SJCRH30 (cell line): ENCODE data around the gene INAFM1. TPM values are rescaled to one million over a fixed set of nuclear protein-coding genes. Genes with fewer than 3 reads are reported as not detected.
A peak's percentile ranks its signal among the peaks of the same experiment; 100 is the strongest.

Experiments used
- DNase-seq, 2 experiments: peaks; one replicate each; pipeline ENCODE4 v3.0.0-alpha.2; 2015 to 2020
- H3K27ac ChIP-seq: fragments of 250-450 bp; sonication (Bioruptor Pico); 2 replicates; pipeline ENCODE4 v1.5.1; 2020; ENCODE audit warnings: mild to moderate bottlenecking, moderate library complexity
- H3K27me3 ChIP-seq: fragments of 250-450 bp; sonication (Bioruptor Pico); 2 replicates; pipeline ENCODE4 v1.5.1; 2020; ENCODE audit warnings: mild to moderate bottlenecking, moderate library complexity
- H3K36me3 ChIP-seq: fragments of 250-450 bp; sonication (Bioruptor Pico); 2 replicates; pipeline ENCODE4 v1.5.1; 2020; ENCODE audit warnings: mild to moderate bottlenecking, moderate library complexity
- H3K4me1 ChIP-seq: fragments of 250-450 bp; sonication (Bioruptor Pico); 2 replicates; pipeline ENCODE4 v1.5.1; 2020; ENCODE audit warnings: mild to moderate bottlenecking, moderate library complexity
- H3K4me3 ChIP-seq: fragments of 250-450 bp; sonication (Bioruptor Pico); 2 replicates; pipeline ENCODE4 v1.5.1; 2020; ENCODE audit warnings: mild to moderate bottlenecking, moderate library complexity
- H3K9me3 ChIP-seq: fragments of 250-450 bp; sonication (Bioruptor Pico); replicated peaks from 2 replicates; pipeline ENCODE4 v1.5.1; 2020; ENCODE audit warnings: mild to moderate bottlenecking, moderate library complexity
- total RNA-seq: library from RNA; depleted of rRNA; stranded (reverse); fragments of >200 nt; shearing (Covaris generic); gene quantifications from 2 replicates; pipeline ENCODE4 v1.2.3, GENCODE V29; 2014

Gene INAFM1
- total RNA-seq, 1 experiment from 2014 or later = 2.4 TPM

DNA sequence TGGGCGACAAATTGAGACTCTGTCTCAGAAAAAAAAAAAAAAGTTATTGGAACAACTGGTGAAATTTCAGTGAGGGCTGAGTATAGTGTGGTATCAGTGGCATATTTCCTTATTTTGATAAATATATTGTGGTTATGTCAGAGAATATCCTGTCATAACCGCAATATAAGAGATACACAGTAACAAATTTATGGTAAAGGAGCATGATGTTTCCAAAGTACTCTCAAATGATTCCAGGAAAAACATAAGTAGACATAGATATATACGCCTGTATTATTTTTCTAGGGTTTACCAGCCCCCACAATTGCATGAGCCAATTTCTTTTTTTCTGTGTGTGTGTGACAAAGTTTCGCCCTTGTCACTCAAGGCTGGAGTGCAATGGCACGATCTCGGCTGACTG lies 29.3 kb downstream of the INAFM1 start:
- H3K36me3 ChIP-seq = no peaks in the 10 kb centered on the region
- H3K4me1 ChIP-seq = peaks cover 2% of the 10 kb centered on the region; the same call in 1 of the 2 replicates
- no peak overlapping the region for H3K4me3 ChIP-seq
- no peak for DNase-seq
- H3K9me3 ChIP-seq = no peaks in the 10 kb centered on the region
- H3K27ac ChIP-seq = no peak overlapping the region
- no peaks in the 10 kb centered on the region for H3K27me3 ChIP-seq

DNA sequence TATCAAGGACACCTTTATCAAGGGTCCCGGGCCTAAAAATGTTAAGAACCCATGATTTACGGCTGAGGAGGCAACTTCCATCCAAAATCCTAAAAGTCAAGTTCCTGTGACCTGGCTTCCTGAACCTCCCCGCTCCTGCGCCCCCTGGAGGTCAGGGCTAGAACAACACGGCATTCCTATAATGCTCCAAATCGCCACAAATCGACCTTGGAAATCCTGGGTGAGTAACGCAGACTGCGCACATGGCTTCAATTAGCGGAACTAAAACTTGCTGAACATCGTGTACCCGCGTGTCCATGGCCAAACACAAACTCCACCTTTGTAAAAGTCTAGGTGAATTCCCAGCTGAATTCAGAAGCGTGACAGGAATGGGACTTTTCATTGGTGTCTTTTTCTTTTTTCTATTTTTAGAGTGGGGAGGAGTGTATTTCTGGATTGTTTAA lies 30.6 kb downstream of the INAFM1 start:
- Histone ChIP-seq H3K27me3 (no peaks in the 10 kb centered on the region), H3K9me3 (no peaks in the 10 kb centered on the region), H3K4me1 (peaks cover 4% of the 10 kb centered on the region; the same call in 1 of the 2 replicates), H3K27ac (no peak overlapping the region), H3K36me3 (no peaks in the 10 kb centered on the region), H3K4me3 (no peak overlapping the region)
- DNase-seq = peak; percentile 61 to 85

DNA sequence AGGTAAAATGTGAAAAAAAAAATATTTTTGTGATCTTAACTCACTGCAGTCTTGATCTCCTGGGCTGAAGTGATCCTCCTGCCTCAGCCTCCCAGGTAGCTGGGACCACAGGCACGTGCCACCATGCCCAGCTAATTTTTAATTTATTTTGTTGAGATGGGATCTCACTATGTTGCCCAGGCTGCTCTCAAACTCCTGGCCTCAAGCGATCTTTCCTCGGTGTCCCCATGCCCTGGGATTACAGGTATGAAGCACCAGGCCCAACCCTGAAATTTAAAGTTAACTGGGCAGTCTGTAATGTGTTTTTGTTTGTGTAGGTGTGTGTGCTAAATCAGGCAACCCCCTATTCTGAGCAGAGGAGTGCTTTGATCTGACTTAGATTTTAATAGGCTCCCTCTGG lies 31.6 kb downstream of the INAFM1 start:
- H3K27ac ChIP-seq = no peak overlapping the region
- no peak overlapping the region for H3K4me3 ChIP-seq
- no peaks in the 10 kb centered on the region for H3K27me3 ChIP-seq
- peaks cover 4% of the 10 kb centered on the region; the same call in 1 of the 2 replicates for H3K4me1 ChIP-seq
- no peaks in the 10 kb centered on the region for H3K36me3 ChIP-seq
- no peak for DNase-seq
- no peaks in the 10 kb centered on the region for H3K9me3 ChIP-seq

DNA sequence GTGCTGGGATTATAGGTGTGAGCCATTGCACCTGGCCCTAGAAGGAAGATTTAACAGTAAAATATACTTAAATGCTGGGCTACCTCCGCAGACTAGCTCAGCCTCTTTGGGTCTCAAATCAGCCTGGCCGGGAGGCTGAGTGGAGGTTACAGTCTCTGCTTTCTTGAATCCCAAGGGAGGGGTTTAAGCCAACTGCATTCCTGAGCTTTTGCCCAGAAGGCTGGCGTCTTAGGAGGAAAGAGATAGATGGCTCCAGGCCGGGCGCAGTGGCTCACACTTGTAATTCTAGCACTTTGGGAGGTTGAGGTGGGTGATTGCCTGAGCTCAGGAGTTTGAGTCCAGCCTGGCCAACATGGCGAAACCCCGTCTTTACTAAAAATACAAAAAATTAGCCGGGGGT lies 34.4 kb downstream of the INAFM1 start:
- Histone ChIP-seq H3K4me3 (no peak overlapping the region), H3K36me3 (no peaks in the 10 kb centered on the region), H3K27ac (no peak overlapping the region), H3K4me1 (peaks cover 4% of the 10 kb centered on the region; the same call in 1 of the 2 replicates), H3K27me3 (no peaks in the 10 kb centered on the region), H3K9me3 (no peaks in the 10 kb centered on the region)
- DNase-seq = no peak

DNA sequence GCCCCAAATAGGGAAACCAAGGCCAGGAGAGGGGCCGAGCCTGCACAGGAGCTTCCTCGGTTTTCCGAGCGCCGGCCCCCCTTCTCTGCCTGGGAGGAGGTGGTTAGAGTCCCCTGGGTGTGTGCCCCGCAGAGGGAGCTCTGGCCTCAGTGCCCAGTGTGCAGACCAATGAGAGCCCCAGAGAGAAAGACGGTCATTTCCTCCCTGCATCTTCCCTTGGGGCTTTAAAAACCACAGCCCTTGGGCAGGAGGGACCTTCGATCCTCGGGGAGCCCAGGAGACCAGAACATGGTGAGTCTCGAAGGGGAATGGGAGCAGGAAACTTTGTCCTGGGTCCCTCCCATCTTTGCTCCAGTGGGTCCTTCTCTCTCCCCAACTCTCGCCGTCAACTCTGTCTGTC lies 34.9 kb downstream of the INAFM1 start, which contains the start of gene C5AR1:
Gene C5AR1 (plus strand): TSS at position 254 of the 400 bp plus-strand sequence. CDS start 35 bp downstream, at position 289.
- no peaks in the 10 kb centered on the region for H3K27me3 ChIP-seq
- H3K9me3 ChIP-seq = no peaks in the 10 kb centered on the region
- H3K36me3 ChIP-seq = no peaks in the 10 kb centered on the region
- no peak within 1 kb of the TSS for H3K4me3 ChIP-seq
- no peak within 1 kb of the TSS for H3K27ac ChIP-seq
- no peak for DNase-seq
- H3K4me1 ChIP-seq = peaks cover 4% of the 10 kb centered on the region; the same call in 1 of the 2 replicates

DNA sequence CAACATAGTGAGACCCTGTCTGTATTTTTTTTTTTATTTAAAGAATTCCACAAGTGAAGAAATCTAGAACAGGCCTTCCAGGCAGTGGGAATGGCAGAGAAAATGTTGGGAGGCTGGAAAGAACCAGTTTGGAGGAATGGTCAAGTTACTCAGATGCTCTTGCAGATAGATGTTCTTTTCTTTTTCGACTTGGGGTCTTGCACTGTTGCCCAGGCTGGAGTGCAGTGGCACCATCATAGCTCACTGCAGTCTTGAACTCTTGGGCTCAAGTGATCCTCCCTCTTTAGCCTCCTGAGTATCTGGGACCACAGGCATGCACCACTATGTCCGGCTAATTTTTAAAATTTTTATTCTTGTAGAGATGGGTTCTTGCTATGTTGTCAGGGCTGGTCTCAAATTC lies 35.6 kb downstream of the INAFM1 start:
- no peaks in the 10 kb centered on the region for H3K27me3 ChIP-seq
- H3K36me3 ChIP-seq = no peaks in the 10 kb centered on the region
- no peak overlapping the region for H3K4me3 ChIP-seq
- no peak overlapping the region for H3K27ac ChIP-seq
- no peaks in the 10 kb centered on the region for H3K9me3 ChIP-seq
- peaks cover 4% of the 10 kb centered on the region; the same call in 1 of the 2 replicates for H3K4me1 ChIP-seq
- no peak for DNase-seq

DNA sequence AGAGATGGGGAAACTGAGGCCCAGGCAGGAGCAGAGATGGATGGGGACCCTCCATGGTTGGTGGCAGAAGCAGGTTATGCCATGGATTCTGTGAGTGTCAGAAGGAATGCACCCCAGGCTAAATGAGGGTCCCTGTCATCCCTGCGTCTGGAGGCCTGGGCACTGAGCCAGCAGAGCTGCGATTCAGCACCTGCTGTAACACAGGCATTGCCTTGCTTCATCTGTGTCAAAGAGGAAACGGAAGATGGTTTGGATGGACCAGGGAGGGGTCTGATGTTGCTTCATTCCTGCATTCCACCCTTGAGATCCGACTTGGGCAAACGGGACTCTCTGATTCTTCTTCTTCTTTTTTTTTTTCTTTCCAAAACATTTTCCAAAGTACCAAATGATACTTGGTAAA lies 36.1 kb downstream of the INAFM1 start:
- H3K36me3 ChIP-seq = no peaks in the 10 kb centered on the region
- no peaks in the 10 kb centered on the region for H3K9me3 ChIP-seq
- no peak overlapping the region for H3K27ac ChIP-seq
- no peaks in the 10 kb centered on the region for H3K27me3 ChIP-seq
- H3K4me3 ChIP-seq = no peak overlapping the region
- DNase-seq = peak; percentile 67 to 72
- H3K4me1 ChIP-seq = peaks cover 4% of the 10 kb centered on the region; the same call in 1 of the 2 replicates

DNA sequence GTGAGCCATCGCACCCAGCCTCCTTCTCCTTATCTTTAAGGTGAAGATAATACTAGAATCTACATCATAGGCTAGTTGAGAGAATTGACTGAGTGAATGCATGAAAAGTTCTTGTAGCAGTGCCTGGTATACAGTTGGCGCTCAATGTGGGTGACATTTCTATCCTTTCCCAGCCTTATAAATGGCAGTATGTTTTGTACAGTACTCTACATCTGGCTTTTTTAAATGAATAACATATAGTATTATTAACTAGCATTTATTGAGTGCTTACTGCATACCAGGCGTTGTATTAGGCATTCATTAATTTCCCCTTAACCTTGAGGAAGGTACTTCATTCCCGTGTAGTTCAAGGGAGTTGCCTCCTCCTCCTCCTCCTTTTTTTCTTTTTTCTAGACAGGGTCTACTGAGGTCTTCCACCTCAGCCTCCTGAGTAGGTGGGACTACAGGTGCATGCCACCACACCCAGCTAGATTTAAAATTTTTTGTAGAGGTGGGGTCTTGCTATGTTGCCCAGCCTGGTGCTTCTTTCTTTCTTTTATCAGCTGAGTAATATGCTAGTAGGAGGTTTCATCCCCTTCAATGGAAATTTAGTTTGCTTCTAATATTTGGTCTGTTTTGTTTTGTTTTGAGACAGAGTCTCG lies 37.8 kb downstream of the INAFM1 start:
- Histone ChIP-seq H3K27ac (no peak overlapping the region), H3K36me3 (no peaks in the 10 kb centered on the region), H3K4me1 (peaks cover 4% of the 10 kb centered on the region; the same call in 1 of the 2 replicates), H3K9me3 (no peaks in the 10 kb centered on the region), H3K4me3 (no peak overlapping the region), H3K27me3 (no peaks in the 10 kb centered on the region)
- no peak for DNase-seq

DNA sequence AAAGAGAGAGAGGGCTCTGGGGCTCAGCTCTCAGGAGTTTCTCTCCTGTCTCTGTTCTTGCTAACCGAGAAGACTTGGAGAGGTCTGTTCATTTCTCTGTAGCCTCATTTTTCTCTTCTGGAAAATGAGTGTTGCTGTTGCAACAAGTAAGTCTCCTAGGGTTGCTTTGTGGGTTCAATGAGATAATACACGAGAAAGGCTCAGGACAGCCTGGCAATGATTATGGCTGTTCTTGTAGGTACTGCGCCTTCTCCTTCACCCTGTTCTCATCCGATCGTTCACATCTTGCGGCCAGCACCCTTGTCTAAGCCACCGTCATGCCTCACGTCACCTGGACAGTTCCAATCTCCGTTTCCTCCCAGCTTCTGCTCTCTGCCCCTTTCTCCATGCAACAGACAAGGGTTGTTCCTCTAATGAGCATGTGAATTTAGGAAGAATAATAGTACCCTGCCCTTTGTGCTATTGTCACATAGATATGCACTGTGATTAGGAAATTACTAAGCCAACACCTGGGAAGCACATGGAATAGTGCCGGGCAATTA lies 39.1 kb downstream of the INAFM1 start:
- Histone ChIP-seq H3K9me3 (no peaks in the 10 kb centered on the region), H3K4me3 (no peak overlapping the region), H3K27me3 (no peaks in the 10 kb centered on the region), H3K4me1 (peaks cover 4% of the 10 kb centered on the region; the same call in 1 of the 2 replicates), H3K27ac (no peak overlapping the region), H3K36me3 (no peaks in the 10 kb centered on the region)
- no peak for DNase-seq

DNA sequence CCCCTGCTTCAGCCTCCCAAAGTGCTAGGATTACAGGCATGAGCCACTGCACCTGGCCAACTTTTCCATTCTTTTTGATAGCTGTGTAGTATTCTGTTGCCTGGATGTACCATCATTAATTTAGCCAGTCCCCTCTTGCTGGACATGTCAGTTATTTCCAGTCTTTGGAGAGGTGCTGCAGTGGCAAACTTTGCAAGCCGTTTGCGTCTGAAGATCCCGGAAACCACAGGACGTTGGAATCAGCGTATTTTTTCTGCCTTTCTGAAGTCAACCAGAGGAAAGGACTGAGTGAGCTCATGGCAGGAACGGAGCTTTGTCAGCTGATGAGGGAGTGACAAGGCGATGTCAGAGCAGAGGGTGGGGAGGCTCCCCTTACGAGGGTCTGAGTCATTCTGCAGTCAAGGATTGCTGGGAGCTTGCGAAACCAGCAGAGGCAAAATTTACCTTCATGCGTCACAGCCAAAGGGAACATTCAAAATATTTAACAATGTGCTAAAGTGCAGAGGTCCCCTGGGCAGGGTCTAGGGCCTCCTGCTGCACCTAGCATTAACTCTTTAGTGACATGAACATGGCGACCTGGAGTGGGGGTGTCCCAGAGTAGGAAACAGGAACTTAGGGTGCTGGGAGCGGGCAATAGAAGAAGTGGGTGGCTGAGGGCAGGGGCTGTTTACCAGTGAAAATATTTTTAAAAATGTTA lies 40.6 kb downstream of the INAFM1 start:
- no peak overlapping the region for H3K27ac ChIP-seq
- H3K36me3 ChIP-seq = no peaks in the 10 kb centered on the region
- H3K4me3 ChIP-seq = no peak overlapping the region
- DNase-seq = no peak
- H3K27me3 ChIP-seq = no peaks in the 10 kb centered on the region
- no peaks in the 10 kb centered on the region; the same call in 1 of the 2 replicates for H3K4me1 ChIP-seq
- H3K9me3 ChIP-seq = no peaks in the 10 kb centered on the region

DNA sequence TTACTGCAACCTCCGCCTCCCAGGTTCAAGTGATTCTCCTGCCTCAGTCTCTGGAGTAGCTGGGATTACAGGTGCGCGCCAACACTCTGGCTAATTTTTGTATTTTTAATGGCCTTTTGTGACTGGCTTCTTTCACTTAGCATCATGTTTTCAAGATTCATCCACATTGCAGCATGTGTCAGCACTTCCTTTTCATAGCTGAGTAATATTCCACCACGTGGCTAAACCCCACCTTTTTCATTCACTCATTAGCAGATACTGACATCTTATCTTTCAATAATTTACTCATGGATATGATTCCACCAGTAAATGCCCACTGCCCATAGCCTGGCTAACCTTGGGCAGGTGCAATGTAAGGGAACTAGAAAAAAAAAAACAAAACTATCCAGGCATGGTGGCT lies 41.8 kb downstream of the INAFM1 start:
- Histone ChIP-seq H3K9me3 (no peaks in the 10 kb centered on the region), H3K27ac (no peak overlapping the region), H3K4me3 (no peak overlapping the region), H3K27me3 (no peaks in the 10 kb centered on the region), H3K36me3 (no peaks in the 10 kb centered on the region), H3K4me1 (no peaks in the 10 kb centered on the region)
- no peak for DNase-seq

DNA sequence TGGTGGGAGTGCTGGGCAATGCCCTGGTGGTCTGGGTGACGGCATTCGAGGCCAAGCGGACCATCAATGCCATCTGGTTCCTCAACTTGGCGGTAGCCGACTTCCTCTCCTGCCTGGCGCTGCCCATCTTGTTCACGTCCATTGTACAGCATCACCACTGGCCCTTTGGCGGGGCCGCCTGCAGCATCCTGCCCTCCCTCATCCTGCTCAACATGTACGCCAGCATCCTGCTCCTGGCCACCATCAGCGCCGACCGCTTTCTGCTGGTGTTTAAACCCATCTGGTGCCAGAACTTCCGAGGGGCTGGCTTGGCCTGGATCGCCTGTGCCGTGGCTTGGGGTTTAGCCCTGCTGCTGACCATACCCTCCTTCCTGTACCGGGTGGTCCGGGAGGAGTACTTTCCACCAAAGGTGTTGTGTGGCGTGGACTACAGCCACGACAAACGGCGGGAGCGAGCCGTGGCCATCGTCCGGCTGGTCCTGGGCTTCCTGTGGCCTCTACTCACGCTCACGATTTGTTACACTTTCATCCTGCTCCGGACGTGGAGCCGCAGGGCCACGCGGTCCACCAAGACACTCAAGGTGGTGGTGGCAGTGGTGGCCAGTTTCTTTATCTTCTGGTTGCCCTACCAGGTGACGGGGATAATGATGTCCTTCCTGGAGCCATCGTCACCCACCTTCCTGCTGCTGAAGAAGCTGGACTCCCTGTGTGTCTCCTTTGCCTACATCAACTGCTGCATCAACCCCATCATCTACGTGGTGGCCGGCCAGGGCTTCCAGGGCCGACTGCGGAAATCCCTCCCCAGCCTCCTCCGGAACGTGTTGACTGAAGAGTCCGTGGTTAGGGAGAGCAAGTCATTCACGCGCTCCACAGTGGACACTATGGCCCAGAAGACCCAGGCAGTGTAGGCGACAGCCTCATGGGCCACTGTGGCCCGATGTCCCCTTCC lies 45.5 kb downstream of the INAFM1 start:
- Histone ChIP-seq H3K9me3 (no peaks in the 10 kb centered on the region), H3K36me3 (no peaks in the 10 kb centered on the region)
- DNase-seq = no peak

DNA sequence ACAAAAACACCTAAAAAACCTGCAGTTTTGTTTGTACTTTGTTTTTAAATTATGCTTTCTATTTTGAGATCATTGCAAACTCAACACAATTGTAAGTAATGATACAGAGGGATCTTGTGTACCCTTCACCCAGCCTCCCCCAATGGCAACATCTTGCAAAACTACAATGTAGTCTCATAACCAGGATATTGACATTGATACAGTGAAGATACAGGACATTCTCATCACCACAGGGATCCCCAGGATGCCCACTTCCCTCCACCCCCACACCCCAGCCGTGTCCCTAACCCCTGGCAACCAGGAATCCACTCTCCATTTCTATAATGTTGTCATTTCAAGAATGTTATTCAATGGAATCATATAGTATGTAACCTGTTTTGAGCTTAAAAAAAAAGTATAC lies 46.9 kb downstream of the INAFM1 start:
- Histone ChIP-seq H3K27me3 (no peaks in the 10 kb centered on the region), H3K36me3 (no peaks in the 10 kb centered on the region), H3K9me3 (no peaks in the 10 kb centered on the region), H3K27ac (no peak overlapping the region), H3K4me1 (no peaks in the 10 kb centered on the region), H3K4me3 (no peak overlapping the region)
- DNase-seq = no peak

More for the DNA sequence above, 45.5 kb downstream of the INAFM1 start:
- H3K27me3 ChIP-seq = no peaks in the 10 kb centered on the region
- H3K4me3 ChIP-seq = no peak overlapping the region
- H3K27ac ChIP-seq = no peak overlapping the region
- H3K4me1 ChIP-seq = no peaks in the 10 kb centered on the region

DNA sequence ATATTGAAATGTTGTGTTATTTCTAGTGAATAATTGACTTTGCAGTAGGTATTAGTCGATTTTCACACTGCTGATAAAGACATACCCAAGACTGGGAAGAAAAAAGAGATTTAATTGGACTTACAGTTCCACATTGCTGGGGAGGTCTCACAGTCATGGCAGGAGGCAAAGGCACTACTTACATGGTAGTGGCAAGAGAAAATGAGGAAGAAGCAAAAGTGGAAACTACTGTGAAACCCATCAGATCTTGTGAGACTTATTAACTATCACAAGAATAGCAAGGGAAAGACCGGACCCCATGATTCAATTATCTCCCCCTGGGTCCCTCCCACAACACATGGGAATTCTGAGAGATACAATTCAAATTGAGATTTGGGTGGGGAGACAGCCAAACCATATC lies 47.4 kb downstream of the INAFM1 start:
- H3K27me3 ChIP-seq = no peaks in the 10 kb centered on the region
- H3K9me3 ChIP-seq = no peaks in the 10 kb centered on the region
- no peaks in the 10 kb centered on the region for H3K36me3 ChIP-seq
- H3K4me3 ChIP-seq = no peak overlapping the region
- DNase-seq = no peak
- H3K4me1 ChIP-seq = no peaks in the 10 kb centered on the region
- H3K27ac ChIP-seq = no peak overlapping the region
